DMS114 treated with DMSO at 0.1 percent for 48 hours (cell line): Measurements from ENCODE around the gene BACH1.

Experiments used
- DNase-seq: peaks from one replicate; lab custom pipeline; 2025; ENCODE audit not compliant: unreplicated experiment; lab: John Stamatoyannopoulos, UW

Gene BACH1

GRCh38 chr21:29313662-29314408 is 15.1 kb downstream of the BACH1 start:
- DNase-seq: no peak

DNA sequence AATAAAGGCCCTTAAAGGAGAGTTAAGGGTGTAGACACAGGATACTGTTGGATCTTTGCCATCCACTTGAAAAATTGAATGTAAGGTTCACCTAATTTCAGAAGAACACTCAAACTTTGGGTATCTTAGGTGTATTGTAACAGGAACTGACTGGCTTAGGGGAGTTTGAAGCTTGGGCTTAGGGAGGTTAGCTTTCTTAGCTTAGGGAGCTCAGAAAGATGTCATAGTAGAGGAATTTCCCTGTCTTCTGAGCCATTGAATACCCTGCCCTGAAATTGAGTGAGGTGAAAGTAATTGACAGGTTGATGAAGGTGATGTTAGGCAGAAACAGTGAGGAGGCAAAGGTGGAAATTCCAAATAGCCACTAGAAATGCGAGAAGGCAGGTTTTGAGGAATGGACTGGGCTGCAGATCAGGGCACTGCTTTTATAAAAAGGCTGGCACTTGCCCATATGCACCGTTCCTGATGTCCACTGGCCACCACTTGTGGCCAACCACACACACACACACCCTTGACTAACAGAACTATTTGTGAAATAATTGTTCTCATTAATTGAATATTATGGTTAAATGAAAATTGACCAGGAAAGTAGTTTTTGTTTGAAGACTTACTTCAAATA is 16.5 kb downstream of the BACH1 start:
- no peak for DNase-seq

DNA sequence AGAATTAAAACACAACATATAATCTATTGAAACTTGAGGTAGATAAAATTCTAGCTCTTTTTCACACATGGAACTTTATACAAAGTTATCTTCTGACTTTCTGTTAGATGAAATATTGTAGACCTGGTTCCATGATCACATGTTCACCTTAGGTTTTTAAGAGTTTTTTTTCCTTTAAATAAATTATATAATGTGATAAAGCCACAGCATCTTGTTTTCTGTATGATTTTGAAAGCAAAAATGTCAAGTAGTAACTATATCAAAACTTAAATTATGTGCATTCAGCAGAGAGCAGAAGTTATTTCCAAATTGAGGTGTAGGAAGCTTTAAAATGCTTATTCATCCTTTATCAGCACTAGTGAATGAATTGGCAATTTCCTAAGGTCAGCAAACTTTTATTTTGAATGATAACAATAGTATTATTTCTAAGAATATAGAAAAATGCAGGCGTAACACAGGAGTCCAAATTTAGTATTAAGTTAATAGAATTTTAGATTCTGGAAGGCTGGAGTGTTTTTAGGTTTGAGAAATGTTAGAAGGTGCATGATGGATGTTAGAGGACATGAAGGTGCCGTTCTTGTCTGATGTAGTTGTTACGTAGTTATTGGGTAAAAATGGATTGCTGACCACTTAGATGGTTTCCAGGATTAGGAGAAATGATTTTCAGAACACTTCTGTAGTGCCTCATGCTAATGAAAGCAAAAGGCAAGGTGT is 17.5 kb downstream of the BACH1 start:
- DNase-seq: no peak

DNA sequence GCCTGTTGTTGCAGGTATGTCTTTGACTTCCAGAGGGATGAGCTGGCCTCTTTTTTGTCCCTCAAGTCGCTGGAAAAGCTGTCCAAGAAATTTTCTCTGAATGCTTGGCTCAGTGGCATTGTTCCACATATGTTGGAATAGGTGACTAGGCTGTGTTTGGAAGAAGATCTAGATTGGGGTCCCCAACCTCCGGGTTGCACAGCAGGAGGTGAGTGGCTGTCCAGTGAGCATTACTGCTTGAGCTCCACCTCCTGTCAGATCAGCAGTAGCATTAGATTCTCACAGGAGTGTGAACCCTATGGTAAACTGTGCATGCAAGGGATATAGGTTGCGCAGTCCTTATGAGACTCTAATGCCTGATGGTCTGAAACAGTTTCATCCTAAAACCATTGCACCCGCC is 18.1 kb downstream of the BACH1 start:
- DNase-seq: no peak

DNA sequence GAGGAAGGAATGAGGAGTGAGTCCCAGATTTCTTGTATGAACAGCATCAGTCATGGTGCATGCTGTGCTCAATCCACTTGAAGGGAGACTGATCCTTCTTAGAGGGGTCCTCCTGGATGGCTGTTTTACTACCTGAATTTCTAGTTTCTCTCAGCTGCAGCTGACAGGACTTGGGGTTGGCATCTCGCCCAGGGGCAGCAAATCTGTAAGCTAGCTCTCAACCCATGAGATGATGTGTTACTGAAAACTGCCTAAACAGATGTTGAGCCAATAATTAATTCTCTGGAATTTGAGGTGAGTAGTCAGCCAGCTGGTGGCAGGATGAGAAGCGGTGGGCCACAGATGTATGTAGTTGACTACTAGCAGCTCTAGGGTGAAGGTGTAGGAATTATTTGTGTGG is 19.6 kb downstream of the BACH1 start:
- no peak for DNase-seq

GRCh38 chr21:29320031-29320430 is 21.3 kb downstream of the BACH1 start:
- DNase-seq: no peak

DNA sequence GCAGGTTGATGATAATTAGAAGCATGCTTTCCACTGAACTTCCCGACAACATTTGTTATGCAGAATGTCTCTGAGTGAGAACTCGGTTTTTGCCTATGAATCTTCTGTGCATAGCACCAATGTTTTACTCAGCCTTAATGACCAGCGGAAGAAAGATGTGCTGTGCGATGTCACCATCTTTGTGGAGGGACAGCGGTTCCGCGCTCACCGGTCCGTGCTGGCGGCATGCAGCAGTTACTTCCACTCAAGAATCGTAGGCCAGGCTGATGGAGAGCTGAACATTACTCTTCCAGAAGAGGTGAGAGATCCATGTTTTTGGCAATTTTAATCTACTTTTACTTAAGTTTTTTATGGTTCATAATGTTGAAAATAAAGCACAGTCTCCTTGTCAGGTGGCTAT is 22.5 kb downstream of the BACH1 start:
- DNase-seq: no peak

GRCh38 chr21:29321932-29322928 is 23.5 kb downstream of the BACH1 start:
- no peak for DNase-seq

DNA sequence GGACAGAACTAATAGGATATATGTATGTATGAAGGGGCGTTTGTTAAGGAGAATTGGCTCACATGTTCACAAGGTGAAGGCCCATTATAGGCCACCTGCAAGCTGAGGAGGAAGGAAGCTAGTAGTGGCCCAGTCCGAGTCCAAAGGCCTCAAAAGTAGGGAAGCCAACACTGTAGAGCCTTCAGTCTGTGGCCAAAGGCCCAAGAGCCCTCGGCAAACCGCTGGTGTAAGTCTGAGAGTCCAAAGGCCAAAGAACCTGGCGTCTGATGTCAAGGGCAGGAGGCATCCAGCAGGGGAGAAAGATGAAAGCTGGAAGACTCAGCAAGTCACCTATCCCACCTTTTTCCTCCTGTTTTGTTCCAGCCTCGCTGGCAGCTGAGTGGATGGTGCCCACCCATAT is 24.5 kb downstream of the BACH1 start:
- no peak for DNase-seq

DNA sequence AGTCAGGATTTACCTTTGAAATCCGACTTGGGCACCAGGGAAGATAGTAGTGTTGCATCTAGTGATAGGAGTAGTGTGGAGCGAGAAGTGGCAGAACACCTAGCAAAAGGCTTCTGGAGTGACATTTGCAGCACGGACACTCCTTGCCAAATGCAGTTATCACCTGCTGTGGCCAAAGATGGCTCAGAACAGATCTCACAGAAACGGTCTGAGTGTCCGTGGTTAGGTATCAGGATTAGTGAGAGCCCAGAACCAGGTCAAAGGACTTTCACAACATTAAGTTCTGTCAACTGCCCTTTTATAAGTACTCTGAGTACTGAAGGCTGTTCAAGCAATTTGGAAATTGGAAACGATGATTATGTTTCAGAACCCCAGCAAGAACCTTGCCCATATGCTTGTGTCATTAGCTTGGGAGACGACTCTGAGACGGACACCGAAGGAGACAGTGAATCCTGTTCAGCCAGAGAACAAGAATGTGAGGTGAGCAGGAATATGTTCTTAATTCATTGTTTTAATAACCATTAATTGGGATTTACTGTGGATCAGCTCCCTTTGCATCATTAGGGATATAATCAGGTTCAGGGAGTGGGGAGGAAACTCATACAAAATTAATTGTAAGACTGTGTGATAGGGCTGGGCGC is 28.3 kb downstream of the BACH1 start:
- DNase-seq: no peak

- DNase-seq: no peak
These were observed 30.7 kb downstream of the BACH1 start for GRCh38 chr21:29329406-29329805.

GRCh38 chr21:29330797-29331196 is 32.1 kb downstream of the BACH1 start:
- DNase-seq: no peak

DNA sequence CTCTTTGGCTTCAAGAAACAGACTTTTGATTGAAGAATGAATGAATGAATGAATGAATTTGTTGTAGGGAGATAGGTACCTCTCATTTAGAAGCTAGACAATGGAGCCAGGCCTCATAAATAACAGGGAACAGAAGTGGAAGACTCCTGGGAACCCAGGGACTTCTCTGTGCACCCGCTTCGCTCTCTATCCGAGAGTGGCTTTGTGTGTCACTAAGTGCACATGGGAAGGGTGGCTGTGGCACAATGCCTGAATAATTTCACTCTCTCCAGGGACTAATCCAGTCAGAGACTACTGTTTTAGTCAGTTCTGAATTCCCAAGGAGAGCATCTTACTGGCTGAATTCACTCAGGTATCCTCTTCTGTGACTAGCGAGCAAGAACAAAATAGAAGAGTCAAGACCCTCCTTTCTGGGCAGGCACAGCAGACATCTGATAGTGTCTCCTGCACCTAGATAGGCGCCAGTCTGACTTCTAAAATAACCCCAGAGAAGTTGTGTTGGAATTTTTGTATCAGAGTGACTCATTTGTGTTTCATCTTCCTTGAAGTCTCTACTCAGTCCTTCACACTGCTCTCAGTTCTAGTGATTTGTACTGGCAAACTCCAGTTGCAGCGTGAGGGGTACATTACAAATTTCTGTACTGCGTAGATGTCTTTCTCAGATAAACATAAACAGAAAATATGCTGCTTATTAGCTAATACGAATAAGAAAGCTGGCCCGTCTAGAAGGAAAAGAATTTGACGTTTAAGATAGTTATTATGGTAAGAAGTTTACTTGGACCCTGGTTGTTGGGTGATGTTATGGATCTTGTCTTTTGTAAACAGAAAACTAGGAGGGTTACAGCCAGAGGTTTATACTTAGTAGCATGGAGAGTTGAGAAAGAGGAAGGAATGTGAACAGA is 34.0 kb downstream of the BACH1 start:
- DNase-seq: no peak

- no peak for DNase-seq
These were observed 34.7 kb downstream of the BACH1 start for GRCh38 chr21:29333406-29333805.

DNA sequence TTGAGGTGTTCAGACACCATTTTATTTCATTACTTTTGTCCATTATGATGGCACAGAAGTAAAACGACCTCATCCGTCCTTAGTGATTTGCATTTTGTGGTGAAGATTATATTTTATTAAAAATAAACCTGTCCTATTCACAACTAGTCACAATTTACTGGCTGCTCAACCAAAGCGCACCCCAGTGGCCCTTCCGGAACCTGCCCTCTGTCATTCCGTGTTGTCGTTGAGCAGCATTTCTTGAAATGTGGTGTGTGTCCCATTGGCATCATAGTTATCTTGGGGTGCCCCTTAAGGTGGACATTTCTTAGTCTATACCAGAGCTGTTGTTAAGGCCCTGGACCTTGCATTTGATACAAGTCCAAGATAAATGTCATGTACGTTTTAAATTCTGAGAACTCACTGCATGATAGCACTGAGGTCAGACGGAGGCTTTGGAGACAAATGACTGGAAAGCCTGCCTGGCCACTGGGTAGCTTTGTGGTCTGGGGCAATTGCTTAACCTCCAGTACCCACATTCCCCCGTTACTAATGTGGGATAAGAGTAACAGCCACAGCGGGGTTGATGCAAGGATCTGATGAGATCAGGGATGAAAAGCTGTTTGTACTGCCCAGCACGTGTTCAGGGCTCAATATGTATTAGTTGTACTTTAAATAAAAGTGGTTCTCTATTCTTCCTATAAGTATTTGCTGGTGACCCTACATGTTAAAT is 36.2 kb downstream of the BACH1 start:
- DNase-seq: no peak

GRCh38 chr21:29335720-29336119 is 37.0 kb downstream of the BACH1 start:
- no peak for DNase-seq

- DNase-seq: no peak
These were observed 39.5 kb downstream of the BACH1 start for GRCh38 chr21:29338256-29338655.

- DNase-seq: no peak
These were observed 41.5 kb downstream of the BACH1 start for GRCh38 chr21:29340228-29340627.
